WTC11 (cell line): ENCODE results near the gene TCAP. TPM values are rescaled to one million over a fixed set of nuclear protein-coding genes. Genes with fewer than 3 reads are reported as not detected.

Experiments
- ATAC-seq: fragments of 200-7000 bp; cut with Tn5 transposase; 2 replicates; pipeline ENCODE4 v1.10.0; 2021; ENCODE audit warnings: mild to moderate bottlenecking, moderate library complexity
- Bru-seq: library from RNA; stranded (reverse); fragments of 400-500 nt; gene quantifications from one replicate; lab custom pipeline; 2021; lab: Mats Ljungman, UMichigan
- CTCF ChIA-PET: fragments of 300-600 bp; sonication (Branson Sonifier 250); formaldehyde crosslinking; loops from one replicate; lab custom pipeline; 2021; ENCODE audit warnings: antibody characterized with exemption; lab: Charles Lee
- POLR2A ChIA-PET: fragments of 350-600 bp; sonication (Branson Sonifier 250); formaldehyde crosslinking; loops from one replicate; lab custom pipeline; 2021; ENCODE audit warnings: antibody characterized with exemption; lab: Charles Lee
- DNase-seq: peaks from one replicate; pipeline ENCODE4 v3.0.0; 2021; ENCODE audit warnings: low spot score
- H3K27ac Mint-ChIP-seq: 2 replicates; pipeline ENCODE4 v1.8.0; 2021; ENCODE audit warnings: mixed read lengths
- H3K27me3 Mint-ChIP-seq: 2 replicates; pipeline ENCODE4 v1.8.0; 2021; ENCODE audit warnings: low read depth, mild to moderate bottlenecking, moderate library complexity, mixed read lengths
- H3K36me3 Mint-ChIP-seq: 2 replicates; pipeline ENCODE4 v1.8.0; 2021; ENCODE audit warnings: mixed read lengths
- H3K4me1 Mint-ChIP-seq: 2 replicates; pipeline ENCODE4 v1.8.0; 2022; ENCODE audit warnings: mixed read lengths
- H3K4me3 Mint-ChIP-seq: 2 replicates; pipeline ENCODE4 v1.8.0; 2021; ENCODE audit warnings: mild to moderate bottlenecking, moderate library complexity, mixed read lengths
- H3K9me3 Mint-ChIP-seq: 2 replicates; pipeline ENCODE4 v1.8.0; 2021; ENCODE audit warnings: mixed read lengths
- CBFB ChIP-seq: sonication (generic); formaldehyde crosslinking; IDR thresholded peaks from 2 replicates; pipeline ENCODE4 v1.8.1; 2022; ENCODE audit warnings: mild to moderate bottlenecking, low read depth, missing genetic modification reagents
- E2F1 ChIP-seq: sonication (generic); formaldehyde crosslinking; IDR thresholded peaks from 2 replicates; pipeline ENCODE4 v1.8.0; 2022; ENCODE audit warnings: mild to moderate bottlenecking, missing genetic modification reagents
- ESRRA ChIP-seq: sonication (generic); formaldehyde crosslinking; IDR thresholded peaks from 2 replicates; pipeline ENCODE4 v1.8.1; 2022; ENCODE audit warnings: mild to moderate bottlenecking, missing genetic modification reagents, borderline replicate concordance
- ETV6 ChIP-seq: sonication (generic); formaldehyde crosslinking; IDR thresholded peaks from 2 replicates; pipeline ENCODE4 v1.8.1; 2022; ENCODE audit warnings: mild to moderate bottlenecking, missing genetic modification reagents
- IRF1 ChIP-seq: sonication (generic); formaldehyde crosslinking; IDR thresholded peaks from 2 replicates; pipeline ENCODE4 v1.8.0; 2023; ENCODE audit warnings: missing genetic modification reagents
- JAZF1 ChIP-seq: fragments of 250-450 bp; sonication (Bioruptor Pico); IDR thresholded peaks from 2 replicates; pipeline ENCODE4 v1.9.0; 2021; ENCODE audit warnings: moderate library complexity, mild to moderate bottlenecking, inconsistent platforms
- JUN ChIP-seq: sonication (generic); formaldehyde crosslinking; IDR thresholded peaks from 2 replicates; pipeline ENCODE4 v1.8.0; 2023; ENCODE audit warnings: mild to moderate bottlenecking, missing genetic modification reagents
- MYBL2 ChIP-seq: sonication (generic); formaldehyde crosslinking; IDR thresholded peaks from 2 replicates; pipeline ENCODE4 v1.8.1; 2023; ENCODE audit warnings: mild to moderate bottlenecking, moderate library complexity, missing genetic modification reagents
- NFE2L1 ChIP-seq: sonication (generic); formaldehyde crosslinking; IDR thresholded peaks from 2 replicates; pipeline ENCODE4 v1.8.1; 2023; ENCODE audit warnings: missing genetic modification reagents
- PRDM15 ChIP-seq: sonication (generic); formaldehyde crosslinking; IDR thresholded peaks from 2 replicates; pipeline ENCODE4 v1.8.0; 2022; ENCODE audit warnings: missing genetic modification reagents
- RELA ChIP-seq: sonication (generic); formaldehyde crosslinking; IDR thresholded peaks from 2 replicates; pipeline ENCODE4 v1.8.1; 2022; ENCODE audit warnings: missing genetic modification reagents, mild to moderate bottlenecking, borderline replicate concordance
- RORB ChIP-seq: fragments of 250-450 bp; sonication (Bioruptor Pico); IDR thresholded peaks from 2 replicates; pipeline ENCODE4 v1.9.0; 2021; ENCODE audit warnings: mild to moderate bottlenecking
- SOX15 ChIP-seq: fragments of 250-450 bp; sonication (Bioruptor Pico); IDR thresholded peaks from 2 replicates; pipeline ENCODE4 v1.9.0; 2021; ENCODE audit warnings: mild to moderate bottlenecking
- TEAD4 ChIP-seq: sonication (generic); formaldehyde crosslinking; IDR thresholded peaks from 2 replicates; pipeline ENCODE4 v1.8.0; 2022; ENCODE audit warnings: mild to moderate bottlenecking, missing genetic modification reagents
- ZMAT4 ChIP-seq: fragments of 250-450 bp; sonication (Bioruptor Pico); IDR thresholded peaks from 2 replicates; pipeline ENCODE4 v1.9.0; 2021; ENCODE audit warnings: mild to moderate bottlenecking
- ZNF281 ChIP-seq: sonication (generic); formaldehyde crosslinking; IDR thresholded peaks from 2 replicates; pipeline ENCODE4 v1.8.0; 2023; ENCODE audit warnings: mild to moderate bottlenecking, missing genetic modification reagents
- ZNF425 ChIP-seq: fragments of 250-450 bp; sonication (Bioruptor Pico); conservative IDR thresholded peaks from 2 replicates; pipeline ENCODE4 v1.9.0; 2021; ENCODE audit warnings: mild to moderate bottlenecking
- long read RNA-seq, 3 experiments: library from RNA in 1 of 3; library from capped mRNA in 1 of 3; library from polyadenylated mRNA in 1 of 3; unstranded in 2 of 3; stranded (forward) in 1 of 3; transcript quantifications; one replicate each; pipeline ENCODE4 v2.0.0, GENCODE V29; 2021
- total RNA-seq: library from RNA; stranded (reverse); gene quantifications from 3 replicates; pipeline ENCODE4 v1.2.3, GENCODE V29; 2021

TCAP gene
- 2.5 to 2.9 TPM (median 2.8 TPM) in 3 replicates for total RNA-seq
- Bru-seq, nascent RNA, result percentile 44 among the genes with signal in this experiment
- long read RNA-seq, experiment 1, partial matches to known transcripts, result 0 of 1 reads
- long read RNA-seq, experiment 1, other reads (novel, unspliced or antisense), result 0 of 1 reads
- long read RNA-seq, experiment 2, partial matches to known transcripts, result 0 of 1 reads
- long read RNA-seq, experiment 2, other reads (novel, unspliced or antisense), result 1 of 1 reads
- long read RNA-seq, experiment 3, result 0 reads

GRCh38 chr17:39664581-39665561, at the start of gene TCAP:
Gene TCAP, plus strand, starts transcription at chr17:39665349. Its CDS starts 11 bp downstream, at chr17:39665360.
- CTCF ChIA-PET, result interaction anchor here (0.9 to 18.0 kb wide), 15 partner anchors 8 to 117 kb away, joined by 3 to 876 read pairs (median 6); partner anchors contain the start of genes ERBB2, MIEN1 and PPP1R1B
- ATAC-seq, result no peak
- no peak for DNase-seq
- 0 out of 2 replicates have a peak within 1 kb of the TSS, but pooled peaks have one; percentile 48 for H3K27ac Mint-ChIP-seq
- TF ChIP-seq CBFB (no peak), SOX15 (no peak), JUN (CRISPR knock-in tag) (no peak), NFE2L1 (CRISPR knock-in tag) (no peak), RORB (no peak), ESRRA (CRISPR knock-in tag) (no peak), ETV6 (no peak), IRF1 (CRISPR knock-in tag) (no peak), E2F1 (CRISPR knock-in tag) (no peak), TEAD4 (CRISPR knock-in tag) (no peak), RELA (CRISPR knock-in tag) (no peak), ZMAT4 (CRISPR knock-in tag) (no peak), ZNF425 (no peak), PRDM15 (CRISPR knock-in tag) (no peak), JAZF1 (CRISPR knock-in tag) (no peak), ZNF281 (CRISPR knock-in tag) (no peak), MYBL2 (no peak)
- TF ChIP-seq, all 79 proteins: peak for 0
- Mint-ChIP-seq H3K36me3 (peaks cover 8% of the 10 kb centered on the region), H3K4me3 (peak within 1 kb of the TSS; percentile 60), H3K9me3 (no peaks in the 10 kb centered on the region), H3K4me1 (peaks cover 51% of the 10 kb centered on the region), H3K27me3 (peaks cover 38% of the 10 kb centered on the region)
- POLR2A ChIA-PET, result no interaction called here
